Kidney (tissue), 14 donors: Measurements from ENCODE around the gene PLXNB3. TPM values are rescaled to one million over a fixed set of nuclear protein-coding genes. Genes with fewer than 3 reads are reported as not detected.

Source experiments
- DNase-seq, 5 donors: peaks; one replicate each; pipeline ENCODE4 v3.0.0-alpha.2; 2013 to 2020
- FAIRE-seq: peaks from 2 replicates; lab custom pipeline; 2012; peaks lifted over from hg19 to GRCh38; lab: Jason Lieb, UNC
- H3K27ac ChIP-seq, 2 donors: one replicate each; pipeline ENCODE4 v1.7.0; 2013; ENCODE audit warnings: low read depth in 2 of 2, low read length in 2 of 2, inconsistent platforms in 1 of 2
- H3K27me3 ChIP-seq: one replicate; pipeline ENCODE4 v1.7.1; 2013; ENCODE audit warnings: low read length, inconsistent platforms; ENCODE audit not compliant: control insufficient read depth, insufficient read depth
- H3K36me3 ChIP-seq, 3 donors: one replicate each; pipeline versions ENCODE4 v1.7.0 to v1.7.1; 2013; ENCODE audit warnings: low read length in 3 of 3, control low read depth in 1 of 3, inconsistent platforms in 1 of 3; ENCODE audit not compliant: insufficient read depth in 3 of 3, control insufficient read depth in 2 of 3
- H3K4me1 ChIP-seq, 3 donors: one replicate each; pipeline versions ENCODE4 v1.7.0 to v1.7.1; 2013; ENCODE audit warnings: low read length in 3 of 3, inconsistent platforms in 1 of 3, low read depth in 1 of 3; ENCODE audit not compliant: control insufficient read depth in 2 of 3, insufficient read depth in 2 of 3
- H3K4me3 ChIP-seq, 3 donors: one replicate each; pipeline versions ENCODE4 v1.7.0 to v1.8.1; 2013; ENCODE audit warnings: low read length in 3 of 3, control low read depth in 1 of 3, inconsistent platforms in 1 of 3
- H3K9ac ChIP-seq, 3 donors: one replicate each; pipeline versions ENCODE4 v1.7.0 to v1.7.1; 2013; ENCODE audit warnings: low read length in 3 of 3, control low read depth in 1 of 3, inconsistent platforms in 1 of 3
- H3K9me3 ChIP-seq, 3 donors: one replicate each; pipeline versions ENCODE4 v1.7.0 to v1.7.1; 2013; ENCODE audit warnings: low read length in 3 of 3, control low read depth in 1 of 3, inconsistent platforms in 1 of 3; ENCODE audit not compliant: control insufficient read depth in 2 of 3, insufficient read depth in 1 of 3
- intact Hi-C: fragments of 100-400 bp; cut with DNase I; formaldehyde crosslinking; loops from one replicate; pipeline ENCODE4 v1.11.1; 2022
- polyA plus RNA-seq: library from polyadenylated mRNA; stranded (reverse); fragments of 350-450 nt; fragmentation: Illumina TruSeq; extraction: RNeasy Lipid Tissue Mini Kit (QIAGEN cat#74804); gene quantifications from one replicate; pipeline ENCODE4 v1.2.3, GENCODE V29; 2014; ENCODE audit warnings: low read depth, low replicate concordance; ENCODE audit not compliant: insufficient read depth
- total RNA-seq: library from RNA; stranded (reverse); fragmentation: NEBNext Ultra II Directional; extraction: Animal tissue kit (Norgen Biotek cat#: 25700); gene quantifications from one replicate; pipeline ENCODE4 v1.2.1, GENCODE V29; 2021
- TF ChIP-seq, protein P1 (sequence below): IDR thresholded peaks from 3 replicates; pipeline ENCODE4 v1.5.1; 2012; ENCODE audit warnings: mild to moderate bottlenecking, moderate library complexity, borderline replicate concordance; ENCODE audit not compliant: insufficient read depth; ENCODE audit errors: extremely low read depth
- donor health status: control.
- donor health status: control.
- donor health status: control.
- donor health status: control.
- donor health status: control.
- donor health status: DM: yes; HTN: yes; CAD: no.
- donor health status: Normal renal cell carcinoma (clear cell type).

PLXNB3 gene
- total and polyA plus RNA-seq, 2 donors from 2014 or later = 2.2 to 5.6 TPM

DNA sequence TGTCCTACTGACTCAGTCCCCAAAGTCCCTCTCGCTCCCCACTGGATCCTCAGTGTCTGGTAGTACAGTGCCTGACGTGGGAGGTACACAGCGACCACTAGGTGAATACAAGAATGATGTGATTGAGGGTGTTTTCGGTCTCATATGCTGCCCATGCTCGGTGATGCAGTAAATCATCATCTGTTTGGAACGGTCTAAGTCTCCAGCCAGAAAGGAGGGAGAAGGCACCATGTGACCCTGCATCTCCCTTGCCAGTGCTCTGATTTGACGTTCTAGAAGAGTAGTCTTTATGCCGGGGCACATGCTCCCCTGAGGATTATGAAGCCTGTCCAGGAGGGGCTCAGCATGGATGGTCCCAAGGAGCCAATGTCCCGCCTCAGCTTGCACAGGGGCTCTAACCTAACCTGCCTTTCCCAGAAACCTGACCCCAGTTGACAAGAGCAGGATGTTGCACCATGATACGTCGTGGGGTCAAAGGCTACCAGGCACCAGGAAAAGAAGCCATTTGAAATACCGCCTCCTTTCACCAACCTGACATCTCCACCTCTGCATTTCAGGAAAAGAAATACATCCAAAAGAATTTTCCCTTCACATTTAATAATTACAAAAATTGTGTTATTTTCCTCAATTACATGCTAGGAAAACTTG lies 13.8 kb upstream of the PLXNB3 start:
- intact Hi-C loops = no loop called here

DNA sequence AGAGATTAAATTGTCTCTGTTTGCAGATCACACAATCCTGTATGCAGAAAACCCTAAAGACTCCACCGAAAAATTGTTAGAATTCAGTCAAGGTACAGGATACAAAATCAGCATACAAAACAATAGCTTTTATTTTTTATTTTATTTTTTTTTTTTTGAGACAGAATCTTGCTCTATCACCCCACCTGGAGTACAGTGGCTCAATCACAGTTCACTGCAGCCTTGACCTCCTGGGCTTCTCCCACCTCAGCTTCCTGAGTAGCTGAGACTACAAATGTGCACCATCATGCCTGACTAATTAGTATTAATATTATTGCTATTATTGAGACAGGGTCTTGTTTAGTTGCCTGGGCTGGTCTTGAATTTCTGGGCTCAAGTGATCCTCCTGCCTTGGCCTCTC lies 8.9 kb upstream of the PLXNB3 start:
- TF ChIP-seq, protein P1, sequence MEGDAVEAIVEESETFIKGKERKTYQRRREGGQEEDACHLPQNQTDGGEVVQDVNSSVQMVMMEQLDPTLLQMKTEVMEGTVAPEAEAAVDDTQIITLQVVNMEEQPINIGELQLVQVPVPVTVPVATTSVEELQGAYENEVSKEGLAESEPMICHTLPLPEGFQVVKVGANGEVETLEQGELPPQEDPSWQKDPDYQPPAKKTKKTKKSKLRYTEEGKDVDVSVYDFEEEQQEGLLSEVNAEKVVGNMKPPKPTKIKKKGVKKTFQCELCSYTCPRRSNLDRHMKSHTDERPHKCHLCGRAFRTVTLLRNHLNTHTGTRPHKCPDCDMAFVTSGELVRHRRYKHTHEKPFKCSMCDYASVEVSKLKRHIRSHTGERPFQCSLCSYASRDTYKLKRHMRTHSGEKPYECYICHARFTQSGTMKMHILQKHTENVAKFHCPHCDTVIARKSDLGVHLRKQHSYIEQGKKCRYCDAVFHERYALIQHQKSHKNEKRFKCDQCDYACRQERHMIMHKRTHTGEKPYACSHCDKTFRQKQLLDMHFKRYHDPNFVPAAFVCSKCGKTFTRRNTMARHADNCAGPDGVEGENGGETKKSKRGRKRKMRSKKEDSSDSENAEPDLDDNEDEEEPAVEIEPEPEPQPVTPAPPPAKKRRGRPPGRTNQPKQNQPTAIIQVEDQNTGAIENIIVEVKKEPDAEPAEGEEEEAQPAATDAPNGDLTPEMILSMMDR = no peak
- FAIRE-seq (peak; percentile 11), DNase-seq (no peak)
- Histone ChIP-seq H3K4me3 (no peak overlapping the region), H3K36me3 (no peaks in the 10 kb centered on the region), H3K4me1 (no peaks in the 10 kb centered on the region), H3K27ac (no peak overlapping the region), H3K9ac (no peak overlapping the region), H3K27me3 (no peaks in the 10 kb centered on the region), H3K9me3 (peaks cover 0 to 1% (median 0%) of the 10 kb centered on the region in 3 donors)
- intact Hi-C loops = no loop called here

More for the DNA sequence above, 13.8 kb upstream of the PLXNB3 start:
- Histone ChIP-seq H3K4me1 (no peaks in the 10 kb centered on the region), H3K9ac (no peak overlapping the region), H3K9me3 (no peaks in the 10 kb centered on the region), H3K27ac (no peak overlapping the region), H3K27me3 (no peaks in the 10 kb centered on the region), H3K36me3 (no peaks in the 10 kb centered on the region), H3K4me3 (no peak overlapping the region)
- DNase-seq (peak in 2 of 5 donors; percentile 8 to 25), FAIRE-seq (no peak)
- TF ChIP-seq, protein P1 = no peak

DNA sequence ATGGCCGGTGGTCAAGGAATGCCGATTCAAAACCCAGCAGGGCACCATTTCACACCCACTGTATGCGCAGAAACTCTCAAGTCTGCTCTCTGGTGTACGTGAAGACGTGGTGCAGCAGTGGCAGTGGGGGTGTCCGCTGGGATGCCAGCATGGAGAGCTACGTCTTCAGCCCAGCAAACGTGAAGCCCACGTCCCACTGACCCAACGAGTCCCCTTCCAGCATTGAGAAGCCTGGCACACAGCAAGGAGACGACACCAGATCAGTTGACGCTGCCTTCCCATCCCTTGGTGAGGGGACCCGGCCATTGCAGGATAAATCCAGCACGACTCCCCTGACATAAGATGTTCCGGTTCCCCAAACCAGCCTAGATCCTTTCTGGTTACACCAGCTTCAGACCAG lies 2.2 kb upstream of the PLXNB3 start:
- Histone ChIP-seq H3K4me3 (no peak overlapping the region), H3K36me3 (no peaks in the 10 kb centered on the region), H3K27ac (no peak overlapping the region), H3K9ac (no peak overlapping the region), H3K9me3 (no peaks in the 10 kb centered on the region), H3K27me3 (no peaks in the 10 kb centered on the region), H3K4me1 (no peaks in the 10 kb centered on the region)
- TF ChIP-seq, protein P1 = no peak
- intact Hi-C loops = loop anchor here (10.0 kb wide), 1 partner anchor 193 kb away; no protein-coding TSS in a partner anchor
- DNase-seq (no peak), FAIRE-seq (no peak)
